NCI-H748 treated with DMSO at 0.1 percent for 48 hours (cell line): Measurements from ENCODE around the gene CLSTN2.

Experiments
- DNase-seq: peaks from one replicate; lab custom pipeline; 2025; lab: John Stamatoyannopoulos, UW

Gene CLSTN2

DNA sequence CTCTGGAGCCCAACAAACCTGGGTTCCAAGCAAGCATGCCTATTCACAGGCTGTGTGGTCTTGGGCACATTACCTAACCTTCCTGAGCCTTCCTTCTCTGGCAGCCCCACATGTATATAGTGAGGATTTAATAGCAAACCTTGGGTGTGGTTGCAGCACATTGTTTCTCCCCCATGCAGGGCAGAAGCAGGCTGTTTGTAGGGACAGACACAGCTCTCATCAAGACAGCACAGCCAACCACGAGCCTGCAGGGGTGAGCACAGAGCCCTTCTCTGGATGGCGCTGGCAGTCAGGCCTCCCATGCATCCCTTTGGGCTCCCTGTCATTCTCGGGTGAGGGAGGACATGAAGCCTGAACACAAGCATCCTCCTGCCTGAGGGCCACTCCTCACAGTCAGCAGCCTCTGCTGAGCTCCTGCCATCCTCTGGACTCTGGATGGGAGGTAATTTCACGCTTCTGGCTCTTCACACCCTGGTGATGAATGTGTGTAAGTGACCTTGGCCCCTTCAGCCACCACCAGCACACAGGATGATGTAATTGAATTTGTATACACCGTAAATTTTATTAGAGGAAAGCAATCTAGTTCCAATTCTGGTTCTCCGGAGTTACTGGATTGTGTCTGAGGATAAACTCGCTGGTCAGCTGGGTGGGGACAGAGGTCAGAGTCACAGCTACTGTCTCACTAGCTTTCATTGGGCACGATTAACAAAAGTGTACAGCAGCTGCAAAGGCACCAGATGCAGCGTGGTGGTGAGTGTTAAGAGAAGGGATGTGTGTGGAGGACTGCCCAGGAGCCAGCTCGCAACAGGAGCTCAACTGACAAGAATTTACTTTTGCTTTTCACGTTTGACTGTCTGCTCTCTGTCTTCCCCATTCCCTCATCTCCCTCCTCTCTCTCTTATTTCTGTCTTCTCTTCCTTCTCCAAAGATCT, 118.1 kb downstream of the CLSTN2 start:
- DNase-seq, result no peak

- no peak for DNase-seq
These were observed 118.8 kb downstream of the CLSTN2 start for GRCh38 chr3:140053794-140054193.

- no peak for DNase-seq
These were observed 120.3 kb downstream of the CLSTN2 start for GRCh38 chr3:140055092-140055791.

GRCh38 chr3:140056047-140056446, 121.1 kb downstream of the CLSTN2 start:
- no peak for DNase-seq

DNA sequence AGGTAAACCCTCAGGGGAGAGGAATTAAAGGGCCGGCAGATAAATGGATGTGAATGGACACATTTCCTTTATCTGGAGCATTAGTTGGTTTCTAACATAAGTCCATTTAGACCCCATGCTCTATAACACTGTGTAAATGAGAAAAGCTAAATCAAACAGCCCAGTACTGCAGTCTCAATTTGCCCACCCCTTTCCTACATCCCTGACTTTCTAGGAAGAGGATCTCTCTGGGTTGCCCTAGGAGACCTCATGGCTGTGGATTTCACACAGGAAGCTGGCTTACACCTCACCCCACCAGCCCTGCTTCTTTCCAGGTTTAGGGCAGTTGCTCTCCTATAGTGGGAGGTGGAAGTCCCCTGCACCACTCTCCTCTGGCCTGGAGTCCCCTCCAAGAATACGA, 126.2 kb downstream of the CLSTN2 start:
- DNase-seq, result no peak

- DNase-seq, result no peak
These were observed 127.5 kb downstream of the CLSTN2 start for GRCh38 chr3:140062461-140062860.

- no peak for DNase-seq
These were observed 132.5 kb downstream of the CLSTN2 start for GRCh38 chr3:140067487-140067886.

DNA sequence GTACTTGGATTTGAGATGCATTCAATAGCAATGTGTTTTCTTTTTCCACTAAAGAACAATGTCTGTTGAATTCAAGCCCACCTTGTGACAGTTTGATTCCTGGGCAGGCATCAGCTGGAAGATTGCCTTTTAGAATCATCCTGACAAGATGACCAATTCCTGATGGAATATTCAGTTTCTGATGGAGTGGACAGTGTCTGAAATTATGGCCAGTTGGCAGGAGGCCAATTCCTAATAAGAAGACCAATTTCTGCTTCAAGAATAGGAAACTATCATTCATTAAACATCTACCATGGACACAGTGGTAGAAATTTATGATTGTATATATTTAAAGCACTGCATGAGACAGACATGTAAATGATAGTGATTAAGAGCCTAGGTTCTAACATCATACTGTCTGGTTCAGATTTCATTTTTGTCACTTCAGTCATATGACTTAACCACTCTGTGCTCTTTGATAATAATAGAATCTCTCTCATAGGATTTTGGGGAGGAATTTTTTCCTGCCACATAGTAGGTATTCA, 133.6 kb downstream of the CLSTN2 start:
- no peak for DNase-seq

DNA sequence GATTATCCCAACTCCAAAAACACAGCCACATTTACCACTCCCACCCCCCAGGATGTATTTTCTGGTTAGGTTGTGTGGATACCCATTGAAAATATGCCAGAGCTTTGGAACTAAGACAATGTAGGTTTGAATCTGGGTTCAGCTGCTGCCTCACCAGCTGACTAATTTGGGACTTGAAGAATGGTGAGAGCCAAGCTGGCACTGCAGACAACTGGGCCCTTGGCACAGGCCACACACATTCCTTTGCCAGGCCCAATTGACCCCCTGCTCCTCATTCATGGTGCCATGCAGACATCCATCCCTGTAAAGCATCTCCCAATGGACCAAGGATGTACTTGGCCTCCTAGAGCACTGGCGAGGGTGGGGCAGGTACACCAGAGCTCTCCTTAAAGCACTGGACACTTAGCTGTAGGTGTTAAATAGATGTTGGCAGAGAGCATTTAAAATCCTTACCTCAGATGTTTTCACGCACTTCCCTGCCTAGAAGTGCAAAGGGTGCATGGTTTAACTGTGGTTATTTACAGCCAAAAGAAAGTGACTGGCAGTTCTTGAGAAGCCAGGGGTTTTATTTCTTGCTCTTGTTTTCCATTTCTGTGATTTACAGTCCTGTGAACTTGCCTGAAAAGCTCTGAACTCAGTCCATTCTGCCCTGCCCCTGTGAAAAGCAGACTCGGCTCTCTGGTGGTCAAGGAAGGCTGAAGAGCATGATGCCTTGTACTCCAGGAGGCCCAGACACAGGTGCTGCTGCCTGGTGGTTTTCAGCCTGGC, 138.5 kb downstream of the CLSTN2 start:
- DNase-seq, result no peak

DNA sequence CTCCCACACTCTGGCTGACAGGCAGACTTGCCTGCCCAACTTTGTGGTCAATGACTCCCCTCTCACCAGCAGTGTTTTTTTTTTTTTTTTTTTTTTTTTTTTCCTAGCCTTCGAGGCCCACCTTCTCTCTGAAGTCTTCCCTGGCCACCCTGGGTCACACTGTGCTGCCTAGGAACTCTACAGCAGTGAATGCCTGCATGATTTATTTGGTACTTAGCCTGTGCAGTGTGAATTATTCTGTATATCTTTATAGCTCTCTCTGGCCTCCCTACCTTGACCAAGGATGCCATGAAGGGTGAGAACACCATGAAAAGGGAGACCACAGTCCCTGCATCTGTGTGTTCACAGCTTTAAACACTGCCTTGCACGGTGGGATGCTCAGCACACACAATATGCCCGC, 141.6 kb downstream of the CLSTN2 start:
- no peak for DNase-seq

- no peak for DNase-seq
These were observed 142.4 kb downstream of the CLSTN2 start for GRCh38 chr3:140077406-140077805.

- DNase-seq, result no peak
These were observed 143.4 kb downstream of the CLSTN2 start for GRCh38 chr3:140078343-140078742.

DNA sequence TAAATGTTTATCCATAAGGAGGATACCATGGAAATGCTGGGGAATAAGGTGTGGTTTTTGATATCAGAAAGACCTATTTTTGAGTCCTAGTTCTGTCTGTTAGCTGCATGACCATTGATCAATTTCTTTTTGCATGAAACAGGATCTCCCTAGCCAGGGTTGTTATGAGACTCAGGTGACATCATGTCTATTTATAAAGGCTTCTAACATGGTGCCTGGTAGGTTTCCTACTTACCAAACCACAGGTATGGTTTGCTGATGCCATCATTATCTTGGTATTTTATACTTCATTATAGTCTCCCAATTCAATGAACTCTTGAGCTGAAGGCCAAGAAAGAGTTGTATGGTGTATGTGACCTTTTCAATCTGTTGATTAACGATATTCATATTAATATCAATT, 144.0 kb downstream of the CLSTN2 start:
- DNase-seq, result no peak

- no peak for DNase-seq
These were observed 146.9 kb downstream of the CLSTN2 start for GRCh38 chr3:140081887-140082286.

DNA sequence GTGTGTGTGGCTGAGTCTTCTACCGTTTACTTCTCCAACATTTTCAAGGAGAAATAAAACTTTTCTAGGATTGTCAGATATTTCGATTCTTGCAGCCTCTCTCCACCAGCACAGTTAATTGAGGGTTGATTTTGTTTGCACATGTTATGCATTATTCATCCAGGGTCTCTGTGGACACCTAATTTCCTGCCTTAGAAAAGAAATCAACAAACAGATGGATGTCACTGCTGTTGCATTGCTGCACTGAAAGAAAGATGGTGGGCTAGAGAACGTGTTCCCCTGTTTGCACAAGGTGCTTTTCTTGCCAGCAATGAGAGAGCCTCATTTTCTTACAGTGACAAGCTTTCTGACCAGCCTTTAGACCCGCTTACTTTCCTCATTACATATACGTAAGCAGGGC, 150.0 kb downstream of the CLSTN2 start:
- DNase-seq, result no peak

DNA sequence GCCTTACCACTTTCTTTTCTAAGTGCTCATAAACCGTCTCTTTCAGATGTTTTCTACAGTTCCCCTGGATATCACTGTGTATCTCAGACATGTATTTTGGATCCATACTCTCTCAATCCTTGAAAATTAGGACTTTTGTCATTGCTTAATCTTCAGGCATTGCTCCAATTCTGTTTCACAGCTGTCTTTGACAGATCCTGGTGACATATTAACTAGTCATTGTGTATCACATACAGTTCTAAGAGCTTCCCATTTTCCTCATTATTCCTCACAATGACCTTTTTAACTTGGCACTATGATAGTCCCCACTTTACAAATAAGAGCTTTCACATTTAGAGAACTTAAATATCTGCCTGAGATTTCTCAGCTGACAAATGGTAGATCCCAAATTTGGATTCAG, 151.7 kb downstream of the CLSTN2 start:
- DNase-seq, result no peak

GRCh38 chr3:140088058-140088457, 153.1 kb downstream of the CLSTN2 start:
- DNase-seq, result no peak

DNA sequence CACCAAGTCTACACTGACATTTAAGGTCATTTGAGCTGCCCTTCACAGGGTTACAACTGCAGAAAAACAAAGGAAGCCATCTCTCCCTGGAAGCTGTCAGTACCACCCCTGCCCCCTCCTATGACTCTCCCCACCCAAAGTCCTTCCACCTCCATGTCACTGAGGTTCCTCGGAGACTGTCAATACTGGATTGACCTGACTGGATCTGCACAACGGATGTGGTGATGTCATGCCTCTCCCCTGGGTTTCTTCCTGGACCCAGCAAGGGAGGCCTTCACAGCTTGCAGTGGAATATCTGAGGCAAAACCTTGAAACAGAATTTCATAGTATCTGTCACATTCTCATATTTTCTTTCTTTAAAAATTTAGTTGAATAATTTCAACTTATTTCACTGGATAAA, 153.5 kb downstream of the CLSTN2 start:
- DNase-seq, result no peak

DNA sequence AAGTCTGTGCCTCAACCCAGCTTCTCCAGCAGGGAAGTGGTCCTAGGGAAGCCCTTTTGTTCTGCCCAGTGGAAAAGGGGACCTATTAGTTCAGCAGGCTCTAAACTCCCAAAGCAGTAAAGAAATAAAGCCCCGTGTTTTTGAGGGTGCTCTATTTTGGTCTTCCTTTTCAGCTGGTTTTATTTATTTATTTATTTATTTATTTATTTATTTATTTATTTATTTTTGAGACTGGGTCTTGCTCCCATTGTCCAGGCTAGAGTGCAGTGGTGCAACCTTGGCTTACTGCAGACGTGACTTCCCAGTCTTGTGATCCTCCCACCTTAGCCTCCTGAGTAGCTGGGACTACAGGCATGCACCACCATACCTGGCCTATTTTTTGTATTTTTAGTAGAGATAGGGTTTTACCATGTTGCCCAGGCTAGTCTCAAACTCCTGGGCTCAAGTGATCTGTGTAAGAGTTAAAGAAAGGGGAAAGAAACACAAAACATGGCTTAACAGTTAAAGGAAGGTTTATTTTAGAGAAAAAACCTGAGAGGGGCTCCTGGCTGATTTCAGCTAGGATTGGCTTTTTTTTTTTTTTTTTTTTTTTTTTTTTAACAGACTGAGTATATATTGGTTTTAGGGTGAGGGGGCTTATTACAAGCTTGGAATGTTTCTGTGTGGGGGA, 154.6 kb downstream of the CLSTN2 start:
- DNase-seq, result no peak

DNA sequence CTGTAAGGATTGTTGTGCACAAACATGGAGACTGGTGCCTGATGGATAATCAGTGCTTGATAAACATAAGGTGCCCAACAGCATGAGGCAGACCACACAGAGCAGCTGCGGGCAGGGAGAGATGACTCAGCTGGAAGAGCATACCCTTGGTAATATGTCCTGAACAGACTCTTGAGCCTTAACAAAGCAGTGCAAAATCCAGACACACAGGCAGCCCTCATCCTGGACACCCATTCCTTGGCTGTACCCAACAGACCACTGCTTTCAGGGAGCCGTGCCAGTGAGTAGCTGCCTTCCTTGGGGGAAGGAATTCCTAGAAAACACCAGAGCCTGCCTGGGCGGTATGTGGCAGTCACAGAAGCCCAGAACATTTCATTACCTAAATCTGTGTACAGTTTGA, 156.2 kb downstream of the CLSTN2 start:
- no peak for DNase-seq

DNA sequence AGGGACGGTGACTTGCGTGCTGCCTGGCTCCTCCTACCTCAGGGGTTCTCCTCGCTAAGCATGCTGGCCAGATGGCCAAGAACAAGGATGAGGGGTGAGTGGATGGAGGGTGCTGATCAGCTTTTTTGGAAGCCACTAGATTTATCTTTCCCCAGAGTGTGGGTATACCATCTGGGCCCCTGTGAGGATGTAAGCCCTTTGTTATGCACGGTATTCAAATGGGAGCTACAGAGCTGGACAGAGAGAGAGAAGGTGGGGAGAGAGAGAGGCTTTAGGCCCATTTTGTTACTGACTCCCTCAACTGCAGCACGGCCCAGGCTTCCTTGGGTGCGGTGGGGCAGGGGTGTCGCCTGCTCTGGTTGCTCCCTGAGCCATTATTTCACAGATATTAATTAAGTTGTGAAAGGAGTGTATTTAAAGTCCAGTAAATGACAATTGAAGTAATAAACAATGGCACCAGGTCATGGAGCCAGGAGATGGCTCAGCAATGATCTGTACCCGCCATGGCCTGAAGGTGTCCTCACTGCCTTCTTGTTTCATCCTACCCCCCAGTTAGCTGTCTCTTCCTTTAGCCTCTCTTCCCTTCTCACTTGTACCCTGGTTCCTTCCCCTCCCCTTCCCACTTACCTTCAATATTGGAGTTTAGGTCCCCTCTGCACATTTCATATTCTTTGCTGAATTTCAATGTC, 158.0 kb downstream of the CLSTN2 start:
- no peak for DNase-seq
